Kidney (tissue), 14 donors: ENCODE data around the gene BTG4. TPM values are rescaled to one million over a fixed set of nuclear protein-coding genes. Genes with fewer than 3 reads are reported as not detected.

Source experiments
- DNase-seq, 5 donors: peaks; one replicate each; pipeline ENCODE4 v3.0.0-alpha.2; 2013 to 2020
- FAIRE-seq: peaks from 2 replicates; lab custom pipeline; 2012; peaks lifted over from hg19 to GRCh38; lab: Jason Lieb, UNC
- H3K27ac ChIP-seq, 2 donors: one replicate each; pipeline ENCODE4 v1.7.0; 2013; ENCODE audit warnings: low read depth in 2 of 2, low read length in 2 of 2, inconsistent platforms in 1 of 2
- H3K27me3 ChIP-seq: one replicate; pipeline ENCODE4 v1.7.1; 2013; ENCODE audit warnings: low read length, inconsistent platforms; ENCODE audit not compliant: control insufficient read depth, insufficient read depth
- H3K36me3 ChIP-seq, 3 donors: one replicate each; pipeline versions ENCODE4 v1.7.0 to v1.7.1; 2013; ENCODE audit warnings: low read length in 3 of 3, control low read depth in 1 of 3, inconsistent platforms in 1 of 3; ENCODE audit not compliant: insufficient read depth in 3 of 3, control insufficient read depth in 2 of 3
- H3K4me1 ChIP-seq, 3 donors: one replicate each; pipeline versions ENCODE4 v1.7.0 to v1.7.1; 2013; ENCODE audit warnings: low read length in 3 of 3, inconsistent platforms in 1 of 3, low read depth in 1 of 3; ENCODE audit not compliant: control insufficient read depth in 2 of 3, insufficient read depth in 2 of 3
- H3K4me3 ChIP-seq, 3 donors: one replicate each; pipeline versions ENCODE4 v1.7.0 to v1.8.1; 2013; ENCODE audit warnings: low read length in 3 of 3, control low read depth in 1 of 3, inconsistent platforms in 1 of 3
- H3K9ac ChIP-seq, 3 donors: one replicate each; pipeline versions ENCODE4 v1.7.0 to v1.7.1; 2013; ENCODE audit warnings: low read length in 3 of 3, control low read depth in 1 of 3, inconsistent platforms in 1 of 3
- H3K9me3 ChIP-seq, 3 donors: one replicate each; pipeline versions ENCODE4 v1.7.0 to v1.7.1; 2013; ENCODE audit warnings: low read length in 3 of 3, control low read depth in 1 of 3, inconsistent platforms in 1 of 3; ENCODE audit not compliant: control insufficient read depth in 2 of 3, insufficient read depth in 1 of 3
- CTCF ChIP-seq: IDR thresholded peaks from 3 replicates; pipeline ENCODE4 v1.5.1; 2012; ENCODE audit warnings: mild to moderate bottlenecking, moderate library complexity, borderline replicate concordance; ENCODE audit not compliant: insufficient read depth; ENCODE audit errors: extremely low read depth
- intact Hi-C: fragments of 100-400 bp; cut with DNase I; formaldehyde crosslinking; loops from one replicate; pipeline ENCODE4 v1.11.1; 2022
- polyA plus RNA-seq: library from polyadenylated mRNA; stranded (reverse); fragments of 350-450 nt; fragmentation: Illumina TruSeq; extraction: RNeasy Lipid Tissue Mini Kit (QIAGEN cat#74804); gene quantifications from one replicate; pipeline ENCODE4 v1.2.3, GENCODE V29; 2014; ENCODE audit warnings: low read depth, low replicate concordance; ENCODE audit not compliant: insufficient read depth
- total RNA-seq: library from RNA; stranded (reverse); fragmentation: NEBNext Ultra II Directional; extraction: Animal tissue kit (Norgen Biotek cat#: 25700); gene quantifications from one replicate; pipeline ENCODE4 v1.2.1, GENCODE V29; 2021
- donor health status: control.
- donor health status: control.
- donor health status: control.
- donor health status: control.
- donor health status: control.
- donor health status: DM: yes; HTN: yes; CAD: no.
- donor health status: Normal renal cell carcinoma (clear cell type).

The BTG4 gene
- total and polyA plus RNA-seq, 2 donors from 2014 or later, result not detected

DNA sequence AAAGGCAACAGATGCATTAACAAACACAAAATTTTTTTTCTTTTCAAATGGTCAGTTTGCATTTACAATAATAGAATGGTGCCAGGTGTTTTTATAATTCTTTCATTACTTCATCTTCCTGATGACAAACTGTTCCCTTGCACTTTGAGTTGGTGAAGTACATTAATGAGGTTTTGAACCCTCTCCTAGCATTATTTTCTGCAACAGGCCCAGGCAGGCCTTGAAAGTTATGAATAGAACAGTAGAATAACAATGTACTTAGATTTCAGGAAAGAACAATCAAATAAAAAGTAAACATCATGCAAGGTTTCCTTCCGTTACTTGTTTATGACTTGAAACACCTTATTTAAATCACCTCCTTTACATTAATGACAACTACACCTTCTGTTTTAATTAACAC lies 9.6 kb downstream of the BTG4 start:
- H3K36me3 ChIP-seq, result no peaks in the 10 kb centered on the region
- H3K4me3 ChIP-seq, result no peak overlapping the region
- DNase-seq (no peak), FAIRE-seq (no peak)
- H3K4me1 ChIP-seq, result no peaks in the 10 kb centered on the region
- TF ChIP-seq CTCF, result no peak
- no peak overlapping the region for H3K9ac ChIP-seq
- H3K27ac ChIP-seq, result no peak overlapping the region
- no peaks in the 10 kb centered on the region for H3K27me3 ChIP-seq
- no peaks in the 10 kb centered on the region for H3K9me3 ChIP-seq
- intact Hi-C loops, result no loop called here

DNA sequence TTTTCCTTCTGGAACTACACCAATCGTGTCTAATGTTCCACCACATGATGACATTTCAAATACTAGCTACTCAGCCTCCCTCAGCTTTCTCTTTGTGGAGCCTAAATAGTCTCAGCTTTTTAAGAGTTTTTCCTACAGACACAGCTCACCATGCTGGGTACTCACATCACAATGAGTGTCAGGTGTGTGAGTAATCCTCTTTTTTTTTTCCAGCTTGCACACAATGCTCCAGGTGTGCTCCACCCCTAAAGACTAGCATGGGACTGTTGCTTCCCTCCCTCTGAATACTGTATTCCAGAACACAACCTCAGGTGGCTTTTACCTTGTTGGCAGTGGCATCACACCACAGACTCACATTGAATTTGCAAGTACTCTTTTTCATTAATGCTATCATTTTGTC lies 11.7 kb downstream of the BTG4 start:
- DNase-seq (no peak), FAIRE-seq (no peak)
- Histone ChIP-seq H3K9me3 (no peaks in the 10 kb centered on the region), H3K36me3 (no peaks in the 10 kb centered on the region), H3K4me3 (no peak overlapping the region), H3K27me3 (no peaks in the 10 kb centered on the region), H3K27ac (no peak overlapping the region), H3K9ac (no peak overlapping the region), H3K4me1 (no peaks in the 10 kb centered on the region)
- intact Hi-C loops, result no loop called here
- TF ChIP-seq CTCF, result no peak

- no peaks in the 10 kb centered on the region for H3K27me3 ChIP-seq
- H3K36me3 ChIP-seq, result no peaks in the 10 kb centered on the region
- no peak for TF ChIP-seq CTCF
- no peak overlapping the region for H3K27ac ChIP-seq
- no peaks in the 10 kb centered on the region for H3K4me1 ChIP-seq
- H3K4me3 ChIP-seq, result no peak overlapping the region
- FAIRE-seq (no peak), DNase-seq (no peak)
- H3K9ac ChIP-seq, result no peak overlapping the region
- intact Hi-C loops, result no loop called here
- H3K9me3 ChIP-seq, result no peaks in the 10 kb centered on the region
Observed at GRCh38 chr11:111499483-111499882, 12.7 kb downstream of the BTG4 start.

DNA sequence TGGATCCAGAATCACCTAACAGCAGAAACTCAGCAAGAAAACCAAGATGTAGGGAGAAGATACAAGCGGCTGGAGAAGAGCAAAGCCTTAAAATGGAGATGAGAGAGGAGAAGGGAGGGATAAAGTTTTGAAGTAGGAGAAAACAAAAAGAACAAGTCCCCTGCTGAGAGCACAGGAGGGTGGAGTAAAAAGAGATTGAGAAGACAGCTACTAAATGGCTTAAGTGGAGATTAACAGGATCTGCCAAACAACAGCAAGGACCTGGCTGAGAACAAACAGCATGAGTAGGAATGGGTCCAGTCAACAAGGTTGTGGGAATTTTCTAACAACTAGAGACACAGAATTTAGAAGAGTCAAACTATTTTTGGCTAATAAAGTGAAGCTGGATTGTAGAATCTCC lies 18.1 kb downstream of the BTG4 start:
- H3K9me3 ChIP-seq, result no peaks in the 10 kb centered on the region
- H3K27ac ChIP-seq, result no peak overlapping the region
- no peak for FAIRE-seq
- no peaks in the 10 kb centered on the region for H3K4me1 ChIP-seq
- H3K27me3 ChIP-seq, result no peaks in the 10 kb centered on the region
- no peak for TF ChIP-seq CTCF
- intact Hi-C loops, result no loop called here
- H3K4me3 ChIP-seq, result no peak overlapping the region
- no peak overlapping the region for H3K9ac ChIP-seq
- H3K36me3 ChIP-seq, result no peaks in the 10 kb centered on the region
- DNase-seq, result no peak
